ENCODE measurements around the gene TRPM8. TPM values are rescaled to one million over a fixed set of nuclear protein-coding genes. Genes with fewer than 3 reads are reported as not detected.
A peak's percentile ranks its signal among the peaks of the same experiment; 100 is the strongest.
"Not testable (repeated sequence)": the region's sequence is repeated elsewhere in the genome, so short reads cannot be mapped to it uniquely, and the experiment has no call there.

The TRPM8 gene
- total RNA-seq (2021; fragmentation: NEBNext Ultra II Directional; extraction: Animal tissue kit (Norgen Biotek cat#: 25700)) = not detected
- long read RNA-seq = 0 reads

- H3K36me3 Mint-ChIP-seq (ENCODE audit: low read depth) = no peaks in the 10 kb centered on the region
- H3K4me3 Mint-ChIP-seq = no peak within 1 kb of the TSS
- peaks cover 5% of the 10 kb centered on the region for H3K27me3 Mint-ChIP-seq (ENCODE audit: insufficient read depth)
- H3K9me3 Mint-ChIP-seq = no peaks in the 10 kb centered on the region
- no peak within 1 kb of the TSS for H3K27ac Mint-ChIP-seq
- TF ChIP-seq CTCF (IDR thresholded peaks at IDR 0.05) = no peak
- H3K4me1 Mint-ChIP-seq (ENCODE audit: low read depth) = peaks cover 9% of the 10 kb centered on the region
- no peak for DNase-seq
These were observed at the start of gene TRPM8 for GRCh38 chr2:233917116-233917515. TSS of gene TRPM8 (plus strand) at chr2:233917373. CDS start at chr2:233926538, 9,165 bp downstream.

GRCh38 chr2:233867993-233868532 lies 49.1 kb upstream of the TRPM8 start, which contains the start of gene MSL3B:
TSS of gene MSL3B (minus strand) at chr2:233868386.
- H3K4me3 Mint-ChIP-seq = peak within 1 kb of the TSS; percentile 89
- no peak for DNase-seq
- peaks cover 4% of the 10 kb centered on the region; the same call in 1 of the 2 replicates for H3K9me3 Mint-ChIP-seq
- H3K27me3 Mint-ChIP-seq (ENCODE audit: insufficient read depth) = peaks cover 2% of the 10 kb centered on the region
- no peaks in the 10 kb centered on the region for H3K4me1 Mint-ChIP-seq (ENCODE audit: low read depth)
- no peak for TF ChIP-seq CTCF (IDR thresholded peaks at IDR 0.05)
- peaks cover 6% of the 10 kb centered on the region; the same call in 1 of the 2 replicates for H3K36me3 Mint-ChIP-seq (ENCODE audit: low read depth)
- peak within 1 kb of the TSS; percentile 78; the same call in 1 of the 2 replicates for H3K27ac Mint-ChIP-seq

GRCh38 chr2:233871432-233871831 lies 45.7 kb upstream of the TRPM8 start:
- H3K27ac Mint-ChIP-seq = no peak overlapping the region
- H3K4me1 Mint-ChIP-seq (ENCODE audit: low read depth) = no peaks in the 10 kb centered on the region
- peaks cover 4% of the 10 kb centered on the region; the same call in 1 of the 2 replicates for H3K9me3 Mint-ChIP-seq
- H3K27me3 Mint-ChIP-seq (ENCODE audit: insufficient read depth) = peaks cover 2% of the 10 kb centered on the region
- no peak overlapping the region for H3K4me3 Mint-ChIP-seq
- TF ChIP-seq CTCF (IDR thresholded peaks at IDR 0.05) = no peak
- peaks cover 6% of the 10 kb centered on the region; the same call in 1 of the 2 replicates for H3K36me3 Mint-ChIP-seq (ENCODE audit: low read depth)
- no peak for DNase-seq

- not testable (repeated sequence) for H3K27ac Mint-ChIP-seq; H3K27me3 Mint-ChIP-seq (ENCODE audit: insufficient read depth); H3K4me1 Mint-ChIP-seq (ENCODE audit: low read depth); H3K9me3 Mint-ChIP-seq; H3K36me3 Mint-ChIP-seq (ENCODE audit: low read depth); DNase-seq; H3K4me3 Mint-ChIP-seq
These were observed 45.0 kb upstream of the TRPM8 start for GRCh38 chr2:233872125-233872524.

- peaks cover 23% of the 10 kb centered on the region for H3K9me3 Mint-ChIP-seq
- no peak overlapping the region for H3K27ac Mint-ChIP-seq
- no peak for TF ChIP-seq CTCF (IDR thresholded peaks at IDR 0.05)
- H3K27me3 Mint-ChIP-seq (ENCODE audit: insufficient read depth) = no peaks in the 10 kb centered on the region; the same call in none of the 2 replicates
- no peak overlapping the region for H3K4me3 Mint-ChIP-seq
- no peaks in the 10 kb centered on the region for H3K4me1 Mint-ChIP-seq (ENCODE audit: low read depth)
- H3K36me3 Mint-ChIP-seq (ENCODE audit: low read depth) = peaks cover 14% of the 10 kb centered on the region; the same call in 1 of the 2 replicates
- no peak for DNase-seq
These were observed 34.8 kb upstream of the TRPM8 start for GRCh38 chr2:233882353-233882752.

- no peaks in the 10 kb centered on the region for H3K9me3 Mint-ChIP-seq
- no peaks in the 10 kb centered on the region for H3K36me3 Mint-ChIP-seq (ENCODE audit: low read depth)
- no peak overlapping the region for H3K27ac Mint-ChIP-seq
- no peaks in the 10 kb centered on the region; the same call in none of the 2 replicates for H3K27me3 Mint-ChIP-seq (ENCODE audit: insufficient read depth)
- no peaks in the 10 kb centered on the region for H3K4me1 Mint-ChIP-seq (ENCODE audit: low read depth)
- no peak for DNase-seq
- TF ChIP-seq CTCF (IDR thresholded peaks at IDR 0.05) = no peak
- no peak overlapping the region for H3K4me3 Mint-ChIP-seq
These were observed 24.4 kb upstream of the TRPM8 start for GRCh38 chr2:233892793-233893192.

- not testable (repeated sequence) for H3K9me3 Mint-ChIP-seq; H3K27me3 Mint-ChIP-seq (ENCODE audit: insufficient read depth); H3K4me1 Mint-ChIP-seq (ENCODE audit: low read depth); H3K4me3 Mint-ChIP-seq; DNase-seq; H3K36me3 Mint-ChIP-seq (ENCODE audit: low read depth); H3K27ac Mint-ChIP-seq
These were observed 20.9 kb upstream of the TRPM8 start for GRCh38 chr2:233896253-233896652.
